HUES6 (cell line): ENCODE results near the gene PCDH7.

Experiments
- H3K27ac ChIP-seq: 2 replicates; pipeline ENCODE4 v1.7.0; 2013; ENCODE audit warnings: low read depth, mild to moderate bottlenecking, low read length, inconsistent platforms
- H3K27me3 ChIP-seq: 2 replicates; pipeline ENCODE4 v1.6.1; 2013; ENCODE audit warnings: low read length; ENCODE audit not compliant: control insufficient read depth, insufficient read depth
- H3K36me3 ChIP-seq: 2 replicates; pipeline ENCODE4 v1.6.1; 2013; ENCODE audit warnings: low read length; ENCODE audit not compliant: control insufficient read depth, insufficient read depth
- H3K4me1 ChIP-seq: 2 replicates; pipeline ENCODE4 v1.6.1; 2013; ENCODE audit warnings: low read length; ENCODE audit not compliant: control insufficient read depth, insufficient read depth
- H3K4me3 ChIP-seq: 2 replicates; pipeline ENCODE4 v1.5.1; 2013; ENCODE audit warnings: low read depth, low read length
- H3K9ac ChIP-seq: one replicate; pipeline ENCODE4 v1.6.1; 2013; ENCODE audit warnings: mild to moderate bottlenecking, low read length
- H3K9me3 ChIP-seq: 2 replicates; pipeline ENCODE4 v1.6.1; 2013; ENCODE audit warnings: low read depth, low read length; ENCODE audit not compliant: control insufficient read depth, insufficient read depth

Gene PCDH7

DNA sequence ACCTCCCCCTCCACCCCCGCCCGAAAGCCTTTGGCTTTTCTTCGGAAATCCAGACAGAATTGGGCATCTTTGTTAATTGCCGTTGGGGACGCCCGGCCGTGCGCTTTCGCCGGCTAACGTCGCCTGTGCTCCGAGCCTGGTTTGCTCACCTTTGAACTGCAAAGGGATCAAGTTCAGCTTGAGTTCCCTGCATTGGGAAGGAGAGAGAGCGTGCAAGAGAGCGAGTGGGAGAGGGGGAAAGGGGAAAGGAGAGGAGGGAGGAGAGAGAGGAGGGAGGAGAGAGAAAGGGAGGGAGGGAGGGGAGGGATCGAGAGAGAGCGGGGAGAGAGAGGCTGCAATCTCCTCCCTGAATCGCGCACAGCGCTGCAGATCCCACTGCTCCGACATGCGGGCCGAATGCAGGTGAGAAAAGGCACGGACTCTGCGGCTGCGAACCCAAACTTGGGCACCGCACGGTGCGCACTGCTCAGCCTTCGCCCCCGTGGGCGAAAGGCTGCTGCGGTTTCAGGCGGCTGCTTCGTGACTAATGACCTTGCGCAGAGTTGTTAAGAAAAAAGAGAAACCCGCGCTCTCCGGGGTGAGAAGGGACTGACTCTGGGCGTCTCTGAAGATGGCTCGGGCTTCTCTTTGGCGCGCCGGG, at the start of gene PCDH7:
Gene PCDH7 (plus strand): TSS at position 349 of the 640 bp plus-strand sequence. CDS start 1,054 bp downstream, outside the sequence.
- H3K27me3 ChIP-seq = peaks cover 65% of the 10 kb centered on the region
- H3K36me3 ChIP-seq = no peaks in the 10 kb centered on the region
- peak within 1 kb of the TSS; percentile 95 for H3K4me3 ChIP-seq
- H3K27ac ChIP-seq = no peak within 1 kb of the TSS; the same call in 1 of the 2 replicates
- peaks cover 10% of the 10 kb centered on the region for H3K4me1 ChIP-seq
- H3K9ac ChIP-seq = peak within 1 kb of the TSS; percentile 84
- H3K9me3 ChIP-seq = no peaks in the 10 kb centered on the region

GRCh38 chr4:30671926-30672448, 48.2 kb upstream of the PCDH7 start:
- Histone ChIP-seq H3K27ac (no peak overlapping the region), H3K36me3 (no peaks in the 10 kb centered on the region), H3K9ac (no peak overlapping the region), H3K4me3 (no peak overlapping the region), H3K9me3 (peaks cover under 1% of the 10 kb centered on the region), H3K4me1 (no peaks in the 10 kb centered on the region), H3K27me3 (no peaks in the 10 kb centered on the region)

GRCh38 chr4:30696191-30696590, 24.0 kb upstream of the PCDH7 start:
- H3K4me1 ChIP-seq = no peaks in the 10 kb centered on the region
- no peak overlapping the region for H3K27ac ChIP-seq
- H3K9ac ChIP-seq = no peak overlapping the region
- no peaks in the 10 kb centered on the region for H3K27me3 ChIP-seq
- H3K4me3 ChIP-seq = no peak overlapping the region
- no peaks in the 10 kb centered on the region for H3K9me3 ChIP-seq
- no peaks in the 10 kb centered on the region for H3K36me3 ChIP-seq

- Histone ChIP-seq H3K9ac (no peak overlapping the region), H3K27ac (no peak overlapping the region), H3K36me3 (no peaks in the 10 kb centered on the region), H3K27me3 (peaks cover 18% of the 10 kb centered on the region), H3K9me3 (0 out of 2 replicates have a peak, but pooled peaks cover 4% of the 10 kb centered on the region), H3K4me1 (peaks cover 6% of the 10 kb centered on the region), H3K4me3 (no peak overlapping the region)
Measured at GRCh38 chr4:30714408-30715031, 5.6 kb upstream of the PCDH7 start.

DNA sequence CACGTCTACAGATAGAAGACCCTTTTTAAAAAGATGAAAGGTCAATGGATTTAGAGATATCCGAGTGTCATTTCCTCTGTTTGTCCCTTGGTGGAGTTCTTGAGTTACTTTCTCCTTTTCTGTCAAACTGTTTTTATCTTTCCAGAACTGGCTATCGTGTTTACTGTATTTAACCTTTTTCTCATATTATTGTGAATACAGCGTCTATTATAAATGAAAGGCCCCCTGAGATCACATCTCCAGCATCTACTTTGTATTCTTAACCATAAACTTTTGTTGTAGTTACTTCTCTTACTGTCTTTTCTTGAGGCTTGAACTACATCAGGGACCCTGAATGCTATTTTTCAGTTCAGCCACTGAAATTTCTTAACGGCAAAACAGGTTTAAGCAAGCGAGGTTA, 4.0 kb upstream of the PCDH7 start:
- no peak overlapping the region for H3K27ac ChIP-seq
- H3K4me3 ChIP-seq = peak overlapping the region; percentile 65
- peaks cover 30% of the 10 kb centered on the region for H3K27me3 ChIP-seq
- H3K36me3 ChIP-seq = no peaks in the 10 kb centered on the region
- no peaks in the 10 kb centered on the region for H3K9me3 ChIP-seq
- no peak overlapping the region for H3K9ac ChIP-seq
- H3K4me1 ChIP-seq = peaks cover 6% of the 10 kb centered on the region

DNA sequence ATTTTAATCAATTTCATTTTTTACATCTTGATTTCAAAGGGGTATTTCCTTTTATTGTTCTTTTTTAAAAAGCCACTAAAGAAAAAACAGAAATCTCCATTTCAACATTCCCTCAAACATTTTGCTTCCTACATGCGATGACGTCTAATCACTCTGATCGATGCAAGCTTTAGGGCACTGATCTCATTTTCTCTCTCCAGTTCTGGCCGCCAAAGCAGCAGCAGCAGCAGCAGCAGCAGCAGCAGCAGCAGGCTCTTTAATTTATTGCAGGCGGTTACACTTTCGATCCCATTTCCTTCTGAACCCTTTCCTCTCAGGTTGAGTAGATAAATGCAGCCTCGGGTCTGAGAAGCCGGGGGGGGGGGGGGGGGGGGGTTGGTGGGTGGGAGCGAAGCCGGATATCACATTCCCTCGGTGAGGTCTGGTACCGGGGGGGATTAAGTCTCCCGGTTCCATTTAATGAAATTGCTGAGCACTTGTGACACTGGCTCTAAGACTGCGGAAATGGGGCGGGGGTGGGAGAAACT, 3.4 kb upstream of the PCDH7 start:
- peaks cover 6% of the 10 kb centered on the region for H3K4me1 ChIP-seq
- H3K27me3 ChIP-seq = peaks cover 36% of the 10 kb centered on the region
- no peak overlapping the region for H3K27ac ChIP-seq
- peak overlapping the region; percentile 95 for H3K4me3 ChIP-seq
- H3K9ac ChIP-seq = peak overlapping the region; percentile 84
- H3K36me3 ChIP-seq = no peaks in the 10 kb centered on the region
- H3K9me3 ChIP-seq = no peaks in the 10 kb centered on the region

DNA sequence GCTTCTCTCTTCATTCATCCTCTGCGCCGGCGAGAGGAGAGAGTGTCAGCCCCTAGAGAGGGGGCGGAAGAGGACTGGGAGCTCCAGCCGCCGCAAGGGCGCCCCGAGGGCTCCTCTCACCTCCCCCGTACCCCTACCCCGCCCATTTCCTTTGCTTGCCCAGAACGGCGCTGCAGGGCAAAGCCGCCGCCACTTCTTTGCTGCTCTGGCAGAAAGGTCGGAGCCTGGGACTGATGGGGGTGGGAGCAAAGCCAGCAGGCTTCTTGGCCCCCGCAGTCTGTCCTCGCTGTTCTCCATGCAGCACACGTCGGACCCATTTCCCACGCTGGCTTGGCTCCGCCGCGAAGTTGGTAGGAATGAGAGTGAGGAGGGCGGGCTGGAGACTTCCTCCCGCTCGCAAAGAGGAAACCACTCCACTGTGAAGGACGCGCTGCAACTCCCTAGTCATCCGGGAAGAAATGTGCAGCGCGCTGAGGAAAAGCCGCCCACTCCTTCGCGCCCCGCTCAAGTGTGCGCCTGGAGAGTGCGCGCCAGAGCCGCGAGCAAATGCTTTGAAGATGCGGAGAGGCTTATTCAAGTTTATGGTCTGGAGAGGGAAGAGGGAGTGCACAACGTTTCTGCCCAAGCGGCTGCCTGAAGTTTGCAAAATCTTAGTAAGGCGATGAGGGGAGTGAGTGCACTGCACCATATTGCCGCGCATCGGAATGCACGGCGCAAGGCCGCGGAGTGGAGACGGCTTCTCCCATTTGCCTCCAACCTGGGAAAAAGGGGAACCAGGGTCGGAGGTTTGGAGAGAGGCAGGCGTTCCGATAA, 2.8 kb upstream of the PCDH7 start:
- peaks cover 8% of the 10 kb centered on the region for H3K4me1 ChIP-seq
- H3K4me3 ChIP-seq = peak overlapping the region; percentile 95
- no peaks in the 10 kb centered on the region for H3K36me3 ChIP-seq
- peaks cover 43% of the 10 kb centered on the region for H3K27me3 ChIP-seq
- H3K9ac ChIP-seq = peak overlapping the region; percentile 84
- H3K27ac ChIP-seq = peak overlapping the region; percentile 62; the same call in 1 of the 2 replicates
- no peaks in the 10 kb centered on the region for H3K9me3 ChIP-seq

DNA sequence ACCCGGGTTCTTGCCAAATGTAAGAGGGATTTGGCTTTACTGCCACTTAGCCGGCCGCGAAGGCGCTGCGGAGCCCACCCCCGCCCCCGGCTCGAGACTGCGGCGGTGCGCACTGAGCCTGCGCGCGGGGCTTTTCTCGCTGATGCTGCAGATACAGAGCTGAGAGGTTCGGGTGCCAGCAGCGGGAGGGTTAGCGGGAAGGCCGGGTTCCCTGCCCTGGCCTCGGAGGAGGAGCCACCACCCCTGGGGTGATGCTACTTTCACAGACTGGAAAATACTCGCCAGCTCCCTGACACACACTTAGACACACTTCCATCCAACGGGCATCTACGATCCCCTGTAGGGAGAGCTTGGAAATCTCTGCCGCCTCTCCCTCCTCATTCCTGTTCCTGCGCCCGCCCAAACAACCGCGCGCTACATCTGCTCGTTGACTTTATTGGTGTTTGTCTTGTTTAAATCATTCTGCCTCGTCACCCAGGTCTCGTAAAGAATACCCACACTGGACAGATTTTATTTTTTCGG, 2.1 kb upstream of the PCDH7 start:
- peak overlapping the region; percentile 95 for H3K4me3 ChIP-seq

DNA sequence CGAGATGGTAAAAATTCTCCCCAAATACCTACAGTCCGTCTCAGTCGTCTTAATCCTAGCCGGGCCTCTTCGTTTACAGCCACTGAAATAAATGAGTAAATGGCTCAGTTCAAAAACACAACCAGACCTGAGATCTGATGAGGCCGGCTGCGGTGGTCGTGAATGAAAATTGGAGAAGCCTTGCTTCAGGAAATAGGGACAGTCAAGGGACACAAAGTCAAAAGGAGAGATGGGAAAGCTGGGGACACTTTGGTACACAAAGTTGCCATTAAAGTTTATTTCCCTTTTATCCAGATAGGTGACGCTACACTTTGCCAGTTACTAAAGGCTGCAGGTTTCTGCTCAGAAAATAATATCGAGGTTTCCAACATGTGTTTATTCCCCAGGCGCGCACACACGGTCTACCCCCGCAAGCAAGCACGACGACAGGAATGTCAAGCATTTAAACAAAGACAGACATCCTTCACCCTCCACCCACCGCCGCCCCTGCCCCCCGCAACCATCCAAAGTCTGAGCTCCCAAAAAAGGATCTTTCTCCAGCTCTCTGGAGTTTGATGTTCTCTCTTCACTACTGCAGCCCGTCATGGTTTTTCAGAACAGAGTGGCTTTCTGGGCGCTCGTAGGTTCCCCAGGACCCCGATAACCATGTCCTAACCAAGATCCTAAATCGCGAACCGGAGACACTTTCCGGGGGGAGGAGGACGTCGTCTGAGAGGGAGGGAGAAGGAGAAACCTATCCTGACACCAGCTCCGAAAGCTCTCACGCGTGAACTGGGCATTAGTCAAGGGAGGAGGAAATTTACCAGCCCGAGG, 1.3 kb upstream of the PCDH7 start:
- Histone ChIP-seq H3K27ac (peak overlapping the region; percentile 29; the same call in 1 of the 2 replicates), H3K4me1 (peaks cover 10% of the 10 kb centered on the region), H3K9me3 (no peaks in the 10 kb centered on the region), H3K27me3 (peaks cover 57% of the 10 kb centered on the region), H3K4me3 (peak overlapping the region; percentile 95), H3K36me3 (no peaks in the 10 kb centered on the region), H3K9ac (peak overlapping the region; percentile 84)

More for the DNA sequence above, 2.1 kb upstream of the PCDH7 start:
- Histone ChIP-seq H3K9ac (peak overlapping the region; percentile 84), H3K27me3 (peaks cover 49% of the 10 kb centered on the region), H3K4me1 (peaks cover 10% of the 10 kb centered on the region), H3K27ac (peak overlapping the region; percentile 62; the same call in 1 of the 2 replicates), H3K36me3 (no peaks in the 10 kb centered on the region), H3K9me3 (no peaks in the 10 kb centered on the region)
